B cell (primary cell): ENCODE results near the gene TPSG1. TPM values are rescaled to one million over a fixed set of nuclear protein-coding genes. Genes with fewer than 3 reads are reported as not detected.

Experiments
- ATAC-seq: fragments of 200-7000 bp; cut with Tn5 transposase; one replicate; pipeline ENCODE4 v1.10.0; 2021; ENCODE audit warnings: low read depth, mild to moderate bottlenecking, moderate number of reproducible peaks, moderate library complexity
- CTCF ChIA-PET: fragments of 350-600 bp; sonication (Branson Sonifier 250); formaldehyde crosslinking; loops from one replicate; lab custom pipeline; 2021; ENCODE audit warnings: antibody characterized with exemption, inconsistent platforms; lab: Charles Lee
- POLR2A ChIA-PET: fragments of 350-600 bp; sonication (Branson Sonifier 250); formaldehyde crosslinking; loops from one replicate; lab custom pipeline; 2021; ENCODE audit warnings: antibody characterized with exemption; lab: Charles Lee
- DNase-seq: peaks from one replicate; pipeline ENCODE4 v3.0.0; 2013
- H2AFZ ChIP-seq: 2 replicates; pipeline ENCODE4 v1.6.1; 2012; ENCODE audit warnings: mild to moderate bottlenecking, low read depth, low read length; ENCODE audit not compliant: insufficient read depth, poor library complexity, severe bottlenecking
- H3K27ac ChIP-seq, 2 donors: 1 replicate in 1 of 2; 2 replicates in 1 of 2; pipeline ENCODE4 v1.5.1; 2012 to 2013; ENCODE audit warnings: low read length in 2 of 2, mild to moderate bottlenecking in 2 of 2, moderate library complexity in 1 of 2
- H3K27me3 ChIP-seq, 4 experiments: fragments of 200-600 bp in 1 of 4; sonication (generic) in 1 of 4; replicated peaks in 1 of 4; 1 replicate in 2 of 4; 2 replicates in 2 of 4; pipeline versions ENCODE4 v1.6.1 to v1.7.0; 2013 to 2016; ENCODE audit warnings: low read length in 3 of 4, mild to moderate bottlenecking in 2 of 4, mixed read lengths in 1 of 4, moderate library complexity in 1 of 4; ENCODE audit not compliant: insufficient read depth in 4 of 4, control insufficient read depth in 3 of 4; ENCODE audit errors: control extremely low read depth in 1 of 4
- H3K36me3 ChIP-seq, 2 experiments: replicated peaks in 1 of 2; 1 replicate in 1 of 2; 2 replicates in 1 of 2; pipeline versions ENCODE4 v1.6.1 to v1.7.1; 2013; ENCODE audit warnings: low read length in 1 of 2; ENCODE audit not compliant: insufficient read depth in 2 of 2, control insufficient read depth in 1 of 2; ENCODE audit errors: control extremely low read depth in 1 of 2, extremely low read depth in 1 of 2
- H3K4me1 ChIP-seq, 2 donors: fragments of 200-600 bp in 1 of 2; sonication (generic) in 1 of 2; 1 replicate in 1 of 2; 2 replicates in 1 of 2; pipeline versions ENCODE4 v1.5.1 to v1.6.1; 2013 to 2017; ENCODE audit warnings: low read length in 2 of 2; ENCODE audit not compliant: control insufficient read depth in 2 of 2, insufficient read depth in 2 of 2
- H3K4me2 ChIP-seq: replicated peaks from 2 replicates; pipeline ENCODE3; 2012; ENCODE audit warnings: mild to moderate bottlenecking, low read depth, low read length; ENCODE audit not compliant: poor library complexity, severe bottlenecking
- H3K4me3 ChIP-seq, 5 experiments: fragments of 200-600 bp in 1 of 5; sonication (generic) in 1 of 5; 1 replicate in 3 of 5; 2 replicates in 2 of 5; pipeline versions ENCODE4 v1.5.1 to v1.7.0; 2011 to 2016; ENCODE audit warnings: low read length in 4 of 5, mild to moderate bottlenecking in 4 of 5, low read depth in 2 of 5, control low read depth in 1 of 5, moderate library complexity in 1 of 5; ENCODE audit not compliant: insufficient read depth in 1 of 5; ENCODE audit errors: control extremely low read depth in 1 of 5, extremely low read depth in 1 of 5
- H3K79me2 ChIP-seq: fragments of 200-600 bp; sonication (generic); one replicate; pipeline ENCODE4 v1.6.0; 2016; ENCODE audit warnings: low read length; ENCODE audit not compliant: control insufficient read depth, insufficient read depth
- H3K9ac ChIP-seq: fragments of 200-600 bp; sonication (generic); 2 replicates; pipeline ENCODE4 v1.6.1; 2017; ENCODE audit warnings: mild to moderate bottlenecking, low read length, moderate library complexity
- H3K9me3 ChIP-seq, 3 donors: one replicate each; pipeline versions ENCODE4 v1.6.1 to v1.7.1; 2013; ENCODE audit warnings: low read length in 2 of 3; ENCODE audit not compliant: control insufficient read depth in 2 of 3, insufficient read depth in 1 of 3; ENCODE audit errors: control extremely low read depth in 1 of 3
- H4K20me1 ChIP-seq: 2 replicates; pipeline ENCODE4 v1.6.0; 2012; ENCODE audit warnings: mild to moderate bottlenecking, low read length; ENCODE audit not compliant: insufficient read depth, control insufficient read depth, poor library complexity, severe bottlenecking
- H3K27ac Mint-ChIP-seq: one replicate; pipeline ENCODE4 v1.8.0; 2021; ENCODE audit warnings: mixed read lengths
- H3K27me3 Mint-ChIP-seq: one replicate; pipeline ENCODE4 v1.8.0; 2021; ENCODE audit warnings: mixed read lengths
- H3K4me1 Mint-ChIP-seq: one replicate; pipeline ENCODE4 v1.8.0; 2021; ENCODE audit warnings: mixed read lengths
- H3K4me3 Mint-ChIP-seq: one replicate; pipeline ENCODE4 v1.8.0; 2021; ENCODE audit warnings: mixed read lengths
- H3K9me3 Mint-ChIP-seq: one replicate; pipeline ENCODE4 v1.8.0; 2022; ENCODE audit warnings: mixed read lengths; ENCODE audit not compliant: insufficient read depth
- EZH2 ChIP-seq: IDR thresholded peaks from 2 replicates; pipeline ENCODE4 v1.6.1; 2012; ENCODE audit warnings: borderline replicate concordance, low read depth, mild to moderate bottlenecking, moderate library complexity, low read length; ENCODE audit not compliant: insufficient read depth, poor library complexity, severe bottlenecking
- WGBS: methylation state at CpG from one replicate; pipeline ENCODE4 v1.1.5; 2013; ENCODE audit warnings: missing lambda C conversion rate; ENCODE audit not compliant: insufficient coverage; 5-methylcytosine and 5-hydroxymethylcytosine counted together
- intact Hi-C: fragments of 100-400 bp; cut with micrococcal nuclease; formaldehyde crosslinking; loops from one replicate; pipeline ENCODE4 v1.10.0; 2022
- polyA plus RNA-seq: library from polyadenylated mRNA; depleted of rRNA; stranded (reverse); fragments of >200 nt; gene quantifications from 2 replicates; pipeline ENCODE4 v1.2.3, GENCODE V29; 2012
- total RNA-seq, 2 donors: library from RNA; stranded (reverse); fragments of 120-200 nt in 1 of 2; gene quantifications; 1 replicate in 1 of 2; 2 replicates in 1 of 2; pipeline versions ENCODE4 v1.2.3 to v1.2.4, GENCODE V29; 2013 to 2022
- TF ChIP-seq, protein P1 (sequence below): fragments of 200-600 bp; IDR thresholded peaks from one replicate; pipeline ENCODE4 v1.8.0; 2022; ENCODE audit warnings: antibody characterized with exemption, mild to moderate bottlenecking

Gene TPSG1
- total and polyA plus RNA-seq, 2 donors (not counting 1 experiment from before 2014, with no cell fraction given), result not detected

DNA sequence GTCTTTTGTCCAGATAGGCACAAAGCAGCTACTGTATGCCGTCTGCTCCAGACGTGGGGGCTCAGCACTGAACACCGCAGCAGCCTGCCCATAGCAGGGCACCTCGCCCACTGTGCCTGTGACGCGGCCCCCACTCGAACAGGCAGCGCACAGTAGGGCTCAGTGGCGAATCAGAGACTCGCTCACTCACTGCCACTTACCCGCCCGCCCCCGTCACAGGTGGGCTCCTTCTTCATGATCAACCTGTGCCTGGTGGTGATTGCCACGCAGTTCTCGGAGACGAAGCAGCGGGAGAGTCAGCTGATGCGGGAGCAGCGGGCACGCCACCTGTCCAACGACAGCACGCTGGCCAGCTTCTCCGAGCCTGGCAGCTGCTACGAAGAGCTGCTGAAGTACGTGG, 23.6 kb downstream of the TPSG1 start:
- Histone ChIP-seq H3K4me2 (no peak overlapping the region), H3K79me2 (no peaks in the 10 kb centered on the region), H3K27me3 (no peaks in the 10 kb centered on the region), H3K9me3 (peaks cover 0 to 5% (median 0%) of the 10 kb centered on the region in 3 donors), H2AFZ (no peak overlapping the region), H3K4me1 (no peaks in the 10 kb centered on the region), H3K4me3 (no peak overlapping the region), H3K27ac (no peak overlapping the region), H3K9ac (no peak overlapping the region), H4K20me1 (no peaks in the 10 kb centered on the region), H3K36me3 (no peaks in the 10 kb centered on the region)
- Mint-ChIP-seq H3K27ac (no peak overlapping the region), H3K4me1 (no peaks in the 10 kb centered on the region), H3K4me3 (no peak overlapping the region), H3K27me3 (peaks cover 3% of the 10 kb centered on the region), H3K9me3 (no peaks in the 10 kb centered on the region)
- ChIA-PET POLR2A (no interaction called here), CTCF (no interaction called here)
- DNase-seq, result no peak
- intact Hi-C loops, result no loop called here
- TF ChIP-seq, protein P1, sequence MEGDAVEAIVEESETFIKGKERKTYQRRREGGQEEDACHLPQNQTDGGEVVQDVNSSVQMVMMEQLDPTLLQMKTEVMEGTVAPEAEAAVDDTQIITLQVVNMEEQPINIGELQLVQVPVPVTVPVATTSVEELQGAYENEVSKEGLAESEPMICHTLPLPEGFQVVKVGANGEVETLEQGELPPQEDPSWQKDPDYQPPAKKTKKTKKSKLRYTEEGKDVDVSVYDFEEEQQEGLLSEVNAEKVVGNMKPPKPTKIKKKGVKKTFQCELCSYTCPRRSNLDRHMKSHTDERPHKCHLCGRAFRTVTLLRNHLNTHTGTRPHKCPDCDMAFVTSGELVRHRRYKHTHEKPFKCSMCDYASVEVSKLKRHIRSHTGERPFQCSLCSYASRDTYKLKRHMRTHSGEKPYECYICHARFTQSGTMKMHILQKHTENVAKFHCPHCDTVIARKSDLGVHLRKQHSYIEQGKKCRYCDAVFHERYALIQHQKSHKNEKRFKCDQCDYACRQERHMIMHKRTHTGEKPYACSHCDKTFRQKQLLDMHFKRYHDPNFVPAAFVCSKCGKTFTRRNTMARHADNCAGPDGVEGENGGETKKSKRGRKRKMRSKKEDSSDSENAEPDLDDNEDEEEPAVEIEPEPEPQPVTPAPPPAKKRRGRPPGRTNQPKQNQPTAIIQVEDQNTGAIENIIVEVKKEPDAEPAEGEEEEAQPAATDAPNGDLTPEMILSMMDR, result no peak
- TF ChIP-seq EZH2, result no peak
- WGBS, result 95% methylated on average over 25 of the region's 25 CpGs
- ATAC-seq, result no peak

DNA sequence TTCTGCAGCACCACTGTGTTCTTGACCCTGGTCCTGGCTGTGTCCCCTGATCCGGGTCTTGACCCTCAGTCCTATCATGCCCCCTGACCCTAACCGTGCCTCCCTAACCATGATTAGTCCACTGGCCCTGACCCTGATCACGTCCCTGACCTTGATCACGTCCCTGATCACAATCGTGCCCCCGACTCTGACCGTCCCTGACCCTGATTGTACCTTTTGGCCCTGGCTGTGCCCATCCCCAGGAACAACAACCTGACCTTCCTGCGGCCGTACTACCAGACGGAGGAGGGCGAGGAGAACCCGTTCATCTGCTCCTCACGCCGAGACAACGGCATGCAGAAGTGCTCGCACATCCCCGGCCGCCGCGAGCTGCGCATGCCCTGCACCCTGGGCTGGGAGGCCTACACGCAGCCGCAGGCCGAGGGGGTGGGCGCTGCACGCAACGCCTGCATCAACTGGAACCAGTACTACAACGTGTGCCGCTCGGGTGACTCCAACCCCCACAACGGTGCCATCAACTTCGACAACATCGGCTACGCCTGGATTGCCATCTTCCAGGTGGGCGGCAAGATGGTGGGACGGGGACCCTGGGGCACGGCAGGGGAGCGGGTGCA, 24.9 kb downstream of the TPSG1 start:
- Mint-ChIP-seq H3K27ac (no peak overlapping the region), H3K27me3 (peaks cover 3% of the 10 kb centered on the region), H3K4me1 (no peaks in the 10 kb centered on the region), H3K4me3 (no peak overlapping the region), H3K9me3 (no peaks in the 10 kb centered on the region)
- Histone ChIP-seq H3K9me3 (peaks cover 0 to 5% (median 0%) of the 10 kb centered on the region in 3 donors), H3K4me1 (no peaks in the 10 kb centered on the region), H3K36me3 (no peaks in the 10 kb centered on the region), H3K4me2 (no peak overlapping the region), H4K20me1 (no peaks in the 10 kb centered on the region), H3K4me3 (no peak overlapping the region), H3K27ac (no peak overlapping the region), H2AFZ (no peak overlapping the region), H3K79me2 (no peaks in the 10 kb centered on the region), H3K9ac (no peak overlapping the region), H3K27me3 (peaks cover 0 to 4% (median 0%) of the 10 kb centered on the region in 4 experiments)
- intact Hi-C loops, result no loop called here
- no peak for TF ChIP-seq EZH2
- ChIA-PET POLR2A (no interaction called here), CTCF (no interaction called here)
- DNase-seq (no peak), ATAC-seq (no peak)
- 95% methylated on average over 38 of the region's 38 CpGs for WGBS
